ENCODE results near the gene UROS.

UROS gene

DNA sequence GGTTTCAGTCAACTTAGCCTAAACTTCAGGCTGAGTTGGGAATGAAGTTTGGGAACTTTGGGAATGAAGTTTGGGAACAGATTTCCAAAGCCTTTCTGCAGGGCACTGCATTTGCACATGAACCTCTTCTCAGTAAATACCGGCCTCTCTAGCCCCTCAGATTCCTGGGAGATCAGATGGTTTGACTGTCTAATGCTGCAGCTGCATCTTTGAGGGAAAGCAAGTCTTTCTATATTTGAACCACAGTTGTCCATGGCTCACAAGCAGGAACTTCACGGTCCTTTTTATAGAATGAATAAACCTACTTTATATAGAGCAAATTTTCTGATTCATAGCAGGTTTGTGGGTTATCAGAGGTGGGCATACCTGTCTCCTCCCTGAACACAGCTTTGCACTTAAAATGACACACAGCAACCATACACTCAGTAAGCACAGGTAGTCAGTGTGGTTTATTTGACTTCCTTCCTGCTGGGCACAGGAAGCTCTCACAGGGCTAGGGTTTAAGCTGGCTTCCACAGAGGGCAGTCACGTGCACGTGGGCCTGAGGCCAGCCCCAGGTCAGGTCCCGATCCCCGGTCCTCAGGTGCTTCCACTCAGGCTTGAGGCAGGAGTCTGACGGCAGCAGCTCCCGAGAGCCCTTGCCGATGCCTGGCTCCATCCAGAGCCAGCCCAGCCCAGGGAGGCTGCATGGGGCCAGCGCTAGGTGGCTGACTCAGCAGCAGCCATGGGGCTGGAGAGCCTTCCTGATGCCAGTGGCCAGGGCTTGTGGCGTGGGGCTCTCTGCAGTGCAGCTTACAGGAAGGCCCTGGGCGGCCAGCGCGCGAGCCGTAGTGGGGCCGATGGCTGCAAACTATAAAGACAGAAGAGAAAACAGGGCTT lies 34.7 kb downstream of the UROS start:
- no peak for DNase-seq (ENCODE audit: low read depth)

DNA sequence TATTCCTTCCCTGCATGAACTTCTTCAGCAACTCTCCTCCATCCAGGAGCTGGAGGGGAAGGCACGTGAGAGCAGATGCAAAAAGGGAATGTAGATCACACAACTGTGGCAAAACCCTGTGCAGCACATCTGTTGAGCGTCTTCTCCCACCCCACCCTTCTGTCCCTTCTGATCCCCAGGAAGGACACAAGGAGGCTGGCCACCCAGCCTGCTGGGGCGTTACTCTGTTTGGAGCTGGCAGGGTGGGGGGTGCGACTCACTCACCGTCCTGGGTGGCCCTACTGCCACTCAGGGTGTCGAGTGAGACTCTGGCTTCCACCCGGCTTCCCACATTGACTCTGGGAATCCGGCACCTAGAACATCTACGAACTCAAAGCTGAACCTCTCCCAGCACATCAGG lies 37.3 kb downstream of the UROS start:
- no peak for DNase-seq (ENCODE audit: low read depth)

DNA sequence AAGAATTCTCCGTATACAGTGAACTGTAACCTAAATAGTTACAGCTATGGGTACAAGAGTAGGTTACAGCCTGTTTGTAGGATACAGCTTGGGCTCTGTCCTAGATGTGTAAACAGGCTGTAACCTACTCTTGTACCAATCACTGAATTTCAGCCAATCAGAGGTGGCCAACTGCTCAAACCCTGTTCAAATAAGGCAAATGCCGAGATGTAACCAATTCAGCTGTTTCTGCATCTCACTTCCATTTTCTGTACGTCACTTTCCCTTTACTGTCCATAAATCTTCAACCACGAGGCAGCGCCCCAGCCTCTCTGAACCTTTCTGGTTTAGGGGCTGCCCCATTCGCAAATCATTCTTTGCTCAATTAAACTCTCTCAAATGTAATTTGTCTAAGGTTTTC lies 39.1 kb downstream of the UROS start:
- peak; percentile 34 for DNase-seq (ENCODE audit: low read depth)

DNA sequence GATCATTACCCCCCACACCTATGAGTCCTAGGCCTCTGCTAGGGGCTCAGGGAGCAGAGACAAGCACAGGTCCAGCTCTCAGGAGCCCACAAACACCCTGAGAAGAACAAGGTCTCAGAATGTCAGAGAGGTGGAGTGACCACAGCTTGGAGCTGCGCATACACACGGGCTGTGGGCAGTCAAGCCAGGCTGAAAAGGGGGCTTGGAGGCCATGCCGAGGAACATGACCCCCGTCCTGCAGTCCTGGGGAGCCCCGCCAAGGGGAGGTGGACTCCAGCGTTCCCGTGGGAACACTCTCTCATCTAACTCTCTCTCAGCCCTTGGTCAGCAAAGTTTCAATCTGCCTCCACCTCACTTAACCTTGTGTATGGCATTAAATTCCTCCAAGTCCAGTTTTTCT lies 39.6 kb downstream of the UROS start:
- DNase-seq (ENCODE audit: low read depth), result no peak

DNA sequence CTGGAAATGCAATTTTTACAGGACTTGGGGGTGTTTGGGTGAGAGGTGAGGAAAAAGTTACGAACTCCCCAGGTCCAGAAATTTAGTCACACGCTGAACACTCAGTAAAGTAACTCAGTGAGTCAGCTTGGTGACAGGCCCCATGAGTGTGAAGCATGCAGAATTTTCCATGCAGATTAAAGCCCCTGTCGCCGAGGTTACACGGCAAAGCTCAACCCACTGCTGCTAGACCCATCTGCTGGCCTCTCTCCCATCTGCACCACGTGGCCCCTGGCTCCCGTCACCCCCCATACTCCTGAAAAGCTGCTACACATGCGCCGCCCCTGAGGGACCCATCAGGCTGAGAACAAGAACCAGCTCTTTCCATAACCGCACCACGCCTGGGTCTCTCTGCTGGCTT lies 40.4 kb downstream of the UROS start:
- no peak for DNase-seq (ENCODE audit: low read depth)

DNA sequence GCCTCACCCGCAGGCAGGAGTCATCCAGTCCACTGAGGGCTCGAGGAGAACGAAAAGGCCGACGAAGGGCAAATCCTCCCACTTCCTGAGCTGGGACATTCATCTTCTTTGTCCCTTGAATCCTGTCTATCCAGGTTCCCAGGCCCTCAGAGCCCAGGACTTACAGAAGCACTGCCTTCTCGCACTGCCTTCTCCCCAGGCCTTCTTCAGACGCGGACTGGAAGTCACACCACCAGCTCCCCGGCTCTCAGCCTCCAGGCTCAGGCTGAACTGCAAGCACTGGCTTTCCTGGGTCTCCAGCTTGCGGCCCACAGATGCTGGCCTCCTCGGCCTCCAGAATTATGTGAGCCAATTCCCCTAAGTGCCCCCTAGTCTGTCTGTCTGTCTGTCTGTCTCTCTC lies 41.0 kb downstream of the UROS start:
- no peak for DNase-seq (ENCODE audit: low read depth)

DNA sequence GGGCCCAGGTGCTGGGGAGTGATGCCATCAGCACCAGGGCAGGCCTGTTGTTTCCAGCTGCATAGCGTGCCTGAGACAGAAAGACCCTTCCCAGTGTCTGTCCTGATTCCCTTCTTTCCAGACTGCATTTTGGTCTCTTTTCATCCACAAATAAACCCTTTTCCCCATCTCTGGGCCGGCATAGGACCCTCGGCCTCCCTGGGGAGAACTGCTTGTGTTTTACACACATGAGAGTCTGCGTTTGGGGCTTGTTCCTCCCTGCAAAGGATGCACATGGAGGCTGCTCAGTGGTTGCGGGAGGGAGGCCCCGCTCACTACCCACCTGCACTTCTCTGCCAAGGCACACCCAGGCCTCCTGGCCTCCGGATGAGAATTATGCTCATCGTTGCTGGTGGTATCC lies 41.7 kb downstream of the UROS start:
- no peak for DNase-seq (ENCODE audit: low read depth)

DNA sequence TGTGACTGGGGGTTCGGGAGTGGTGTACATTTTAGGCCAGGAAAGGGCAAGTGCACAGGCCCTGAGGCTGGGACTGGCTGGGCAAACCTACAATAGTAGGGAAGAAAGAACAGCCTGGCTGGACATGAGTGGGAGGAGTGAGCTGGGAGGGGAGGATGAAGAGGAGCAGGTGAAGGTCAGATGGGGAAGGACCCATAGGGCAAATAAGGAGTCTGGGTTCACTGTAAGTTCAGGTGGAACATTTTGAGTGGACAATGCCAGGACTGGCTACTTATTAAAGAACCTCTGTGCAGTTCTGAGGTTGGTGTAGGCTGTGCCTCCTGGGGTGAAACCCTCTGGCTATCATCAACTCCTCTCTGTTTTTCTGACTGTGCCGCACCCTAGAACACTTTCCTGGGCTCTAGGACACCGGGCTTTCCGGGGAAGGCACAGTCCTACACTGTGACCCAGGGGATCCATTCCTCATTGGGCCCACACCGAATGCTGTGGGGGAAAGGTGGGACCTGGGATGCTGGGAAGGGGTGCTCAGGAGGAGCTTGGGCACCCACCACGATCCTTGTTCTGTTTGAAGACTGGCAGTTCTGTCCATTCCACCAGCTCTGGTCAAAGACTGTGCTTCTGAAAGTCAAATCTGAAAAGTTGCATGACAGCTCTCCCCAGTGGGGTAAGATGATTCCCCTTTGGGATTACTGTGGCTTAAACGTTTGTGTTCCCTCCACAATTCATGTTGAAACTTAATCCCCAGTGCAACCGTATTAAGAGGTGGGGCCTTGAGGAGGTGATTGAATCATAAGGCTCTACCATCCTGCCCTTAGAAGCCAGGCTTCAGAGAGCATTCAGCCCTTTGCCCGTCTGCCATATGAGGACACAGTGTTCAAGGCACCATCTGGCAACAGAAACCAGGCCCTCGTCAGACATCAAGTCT lies 43.4 kb downstream of the UROS start:
- no peak for DNase-seq (ENCODE audit: low read depth)

DNA sequence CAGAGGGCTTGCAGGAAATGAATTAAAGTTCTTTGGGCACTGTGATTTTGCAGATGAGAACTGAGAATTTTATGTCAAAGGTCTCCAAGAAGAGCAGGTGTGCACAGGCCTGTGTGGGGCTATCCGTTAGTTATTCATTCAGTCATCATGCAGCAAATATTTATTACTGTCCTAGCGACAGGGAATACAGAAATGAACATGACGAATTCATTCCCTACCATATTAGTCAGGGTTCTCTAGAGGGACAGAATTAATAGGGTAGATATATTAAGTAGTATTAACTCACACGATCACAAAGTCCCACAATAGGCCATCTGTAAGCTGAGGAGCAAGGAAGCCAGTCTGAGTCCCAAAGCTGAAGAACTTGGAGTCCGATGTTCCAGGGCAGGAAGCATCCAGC lies 44.5 kb downstream of the UROS start:
- DNase-seq (ENCODE audit: low read depth), result no peak

DNA sequence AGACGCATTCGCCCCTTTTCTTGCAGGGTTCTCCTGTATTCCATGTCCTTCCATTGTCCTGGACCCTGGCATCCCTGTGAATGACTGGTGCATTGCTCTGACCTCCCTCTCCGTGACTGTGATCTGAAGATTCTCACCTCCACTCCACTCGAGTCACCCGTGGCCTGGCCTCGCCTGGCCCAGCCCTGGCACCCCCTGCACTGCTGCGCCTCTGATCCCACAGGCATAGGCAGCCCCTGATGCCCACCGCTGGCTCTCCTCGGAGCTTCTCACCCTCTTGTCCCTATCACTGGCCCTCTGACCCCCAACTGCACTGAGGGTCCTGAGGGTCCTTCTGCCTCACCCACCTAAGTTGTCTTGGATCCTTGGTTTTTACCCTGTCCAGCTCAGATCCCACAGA lies 45.3 kb downstream of the UROS start:
- DNase-seq (ENCODE audit: low read depth), result no peak

DNA sequence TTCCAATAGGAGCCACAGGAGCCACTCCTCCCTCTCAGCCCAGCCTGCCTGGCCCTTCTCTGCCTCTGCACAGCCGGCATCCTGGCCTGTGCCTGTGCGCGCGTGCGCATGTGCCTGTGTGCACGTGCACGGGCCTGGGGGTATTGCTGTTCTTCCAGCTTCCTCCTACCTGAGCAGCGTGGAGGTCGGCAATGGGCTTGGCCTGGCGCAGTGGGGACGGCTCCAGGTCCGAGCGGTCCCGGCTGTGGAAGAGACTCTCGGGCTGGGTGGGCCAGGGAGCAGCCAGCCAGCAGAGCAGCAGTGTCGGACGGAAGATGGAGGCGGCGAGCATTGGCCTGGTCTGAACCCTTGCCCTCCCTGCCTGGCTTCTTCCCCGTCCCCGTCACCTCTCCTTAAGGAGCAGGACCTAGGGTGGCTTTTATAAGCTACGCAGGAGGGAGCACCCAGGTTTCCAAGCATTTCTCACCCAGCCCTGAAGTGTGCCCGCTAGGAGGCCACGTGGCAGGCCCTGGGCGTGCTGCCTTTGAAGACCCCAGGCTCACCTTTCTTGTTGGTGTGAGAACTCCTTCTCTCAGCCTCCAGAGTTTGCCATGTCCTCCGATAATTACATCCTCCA lies 47.5 kb downstream of the UROS start, which contains the start of gene MMP21:
TSS of gene MMP21 (minus strand) at position 331 of the 616 bp plus-strand sequence. CDS start at position 331, 0 bp downstream.
- DNase-seq (ENCODE audit: low read depth), result no peak

DNA sequence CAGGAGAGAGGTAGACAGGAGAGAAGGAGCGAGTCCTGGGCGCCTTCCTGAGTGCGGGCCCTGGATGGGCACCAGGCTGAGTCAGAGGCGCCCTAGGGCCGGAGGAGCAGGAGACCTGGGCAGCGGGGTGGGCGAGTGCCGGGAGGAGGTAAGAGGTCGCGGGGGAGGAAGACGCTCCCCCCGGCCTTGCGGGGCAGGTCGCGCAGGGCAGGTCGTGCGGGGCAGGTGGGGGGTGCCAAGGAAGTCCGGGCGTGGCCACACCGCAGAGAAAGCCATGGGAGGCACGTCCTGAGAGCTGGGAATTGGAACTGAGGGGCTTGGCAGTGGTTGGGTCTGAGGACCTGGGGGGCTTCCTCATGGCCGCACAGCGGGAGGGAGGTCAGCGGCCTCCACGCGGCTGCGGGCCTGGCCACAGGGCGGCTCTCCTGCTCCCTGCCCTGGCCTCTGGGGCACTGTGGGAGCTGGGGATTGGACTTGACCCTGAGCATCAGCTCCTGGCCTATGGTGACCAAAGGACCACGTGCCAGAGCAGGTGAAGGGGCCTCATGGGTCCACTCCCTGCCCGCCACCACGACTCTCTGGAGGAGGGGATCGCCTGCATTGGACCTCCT lies 48.4 kb downstream of the UROS start:
- DNase-seq (ENCODE audit: low read depth), result no peak

DNA sequence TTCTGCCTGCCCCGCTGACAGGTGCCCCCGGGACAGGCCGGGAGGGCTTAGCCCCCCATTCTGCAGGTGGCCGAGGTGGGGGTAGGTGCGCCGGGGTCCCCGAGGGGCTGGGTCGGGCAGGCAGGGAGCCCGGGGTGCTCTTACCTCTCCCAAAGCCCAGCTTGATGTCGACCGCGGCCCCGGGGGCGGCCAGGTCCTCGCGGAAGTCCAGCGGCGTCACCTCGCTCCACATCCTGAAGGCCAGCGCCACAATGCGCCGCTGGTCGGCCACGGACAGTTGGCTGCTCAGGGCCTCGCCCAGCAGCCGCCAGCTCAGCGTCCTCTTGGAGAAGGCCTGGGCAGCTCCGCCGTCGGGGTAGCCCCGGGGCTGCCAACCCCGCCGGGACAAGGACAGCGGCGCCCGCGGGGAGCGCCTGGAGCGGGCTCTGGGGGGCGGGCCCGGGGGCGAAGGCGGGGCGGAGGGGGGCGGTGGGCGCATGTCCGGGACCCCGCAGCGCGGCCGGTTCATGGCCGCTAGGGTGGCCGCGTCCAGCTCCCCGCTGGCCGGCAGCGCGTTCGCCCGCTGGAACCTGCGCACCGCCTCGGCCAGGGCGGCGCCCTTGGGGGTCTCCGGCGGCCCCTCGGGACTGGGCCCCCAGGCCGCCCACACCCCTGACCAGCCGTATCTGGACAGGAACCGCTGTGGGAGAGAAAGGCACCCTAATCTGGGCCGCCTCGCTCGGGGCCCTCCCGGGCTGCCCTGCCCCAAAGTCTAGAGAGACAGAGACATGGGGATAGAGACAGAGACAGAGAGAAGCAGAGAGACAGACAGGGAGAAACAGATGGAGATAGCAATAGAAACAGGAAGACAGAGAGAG lies 49.1 kb downstream of the UROS start:
- DNase-seq (ENCODE audit: low read depth), result no peak

DNA sequence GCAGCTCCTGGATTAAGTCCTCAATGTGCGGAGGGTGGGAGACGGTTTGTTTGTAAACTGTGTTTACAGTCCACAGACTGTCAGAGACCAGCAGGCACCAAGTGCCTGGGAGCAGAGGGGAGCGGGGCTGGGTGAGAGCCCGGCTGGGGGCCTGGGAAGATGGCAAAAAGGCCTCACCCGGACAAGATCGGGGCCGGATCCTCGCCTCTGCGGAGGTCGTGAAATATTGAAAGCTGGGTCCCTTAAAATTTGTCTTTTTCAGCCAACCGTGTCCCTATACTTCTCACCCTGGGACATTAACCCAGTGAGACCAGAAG lies 50.2 kb downstream of the UROS start:
- DNase-seq (ENCODE audit: low read depth), result no peak

DNA sequence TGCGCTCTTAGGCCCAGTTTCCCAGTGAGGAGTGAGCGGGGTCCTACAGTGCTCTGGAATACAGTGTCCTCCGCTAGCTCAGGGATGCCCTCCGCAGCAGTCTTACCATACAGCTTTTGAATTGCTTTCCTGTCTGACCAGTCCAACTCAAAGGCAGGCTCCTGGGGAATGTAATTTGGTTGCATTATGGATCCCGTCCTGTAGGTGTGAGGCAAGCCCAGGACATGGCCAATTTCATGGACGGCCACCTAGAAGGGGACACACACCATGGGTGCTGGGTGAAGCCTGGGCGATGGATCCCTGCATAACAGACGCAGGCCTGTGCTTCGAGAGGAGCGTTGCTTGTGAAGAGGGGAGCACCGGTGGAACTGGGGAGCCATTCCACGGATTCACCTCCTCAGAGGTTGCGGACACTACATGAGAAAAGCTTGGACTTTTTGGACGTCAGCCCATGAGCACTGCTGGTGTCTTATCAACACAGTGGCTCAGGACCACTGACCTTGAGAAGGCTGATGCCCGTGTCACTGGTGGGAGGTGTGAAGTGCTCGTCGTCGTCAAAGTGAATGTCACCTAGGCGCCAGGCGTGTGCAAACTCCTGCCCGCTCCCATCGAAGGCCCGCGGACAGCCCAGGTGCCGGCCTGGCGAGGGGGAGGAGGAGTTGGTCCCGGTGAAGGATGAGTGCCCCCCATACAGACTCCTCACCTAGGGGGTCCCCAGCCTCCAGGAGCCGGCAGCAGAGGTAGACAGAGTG lies 50.8 kb downstream of the UROS start:
- no peak for DNase-seq (ENCODE audit: low read depth)

DNA sequence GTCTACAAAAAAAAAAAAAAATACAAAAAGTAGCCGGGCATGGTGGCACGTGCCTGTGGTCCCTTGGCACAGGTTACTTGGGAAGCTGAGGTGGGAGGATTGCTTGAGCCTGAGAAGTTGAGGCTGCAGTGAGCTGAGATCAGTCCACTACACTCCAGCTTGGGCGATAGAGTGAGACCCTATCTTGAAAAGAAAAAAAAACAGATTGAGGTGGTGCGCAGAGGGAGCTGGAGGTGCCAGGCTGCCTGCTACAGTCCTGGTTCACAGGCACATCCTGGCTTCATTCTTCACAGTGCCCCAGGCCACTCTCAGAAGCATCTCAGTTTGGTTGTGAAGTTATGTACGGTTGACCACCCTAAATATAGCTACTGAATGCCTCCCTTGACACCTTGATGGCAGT lies 52.2 kb downstream of the UROS start:
- DNase-seq (ENCODE audit: low read depth), result no peak

DNA sequence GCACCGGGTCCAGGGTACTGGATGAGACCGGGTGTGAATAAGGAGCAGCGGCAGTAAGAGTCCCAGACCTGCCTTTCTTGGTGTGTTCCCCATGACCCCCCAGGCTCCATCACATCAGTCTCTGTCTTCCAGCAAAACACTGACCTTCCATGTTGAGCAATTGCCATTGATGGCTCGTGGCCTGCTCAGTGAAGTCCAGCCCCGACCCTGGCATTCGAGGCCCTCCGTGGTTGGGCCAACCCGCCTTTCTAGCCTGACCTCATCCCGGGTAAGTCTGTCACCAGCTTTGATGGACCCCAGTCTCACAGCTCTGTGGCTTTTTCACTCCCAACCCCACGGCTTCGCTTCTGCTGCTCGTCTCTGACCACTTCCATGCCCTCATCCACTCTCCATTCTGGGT lies 53.9 kb downstream of the UROS start:
- DNase-seq (ENCODE audit: low read depth), result no peak

DNA sequence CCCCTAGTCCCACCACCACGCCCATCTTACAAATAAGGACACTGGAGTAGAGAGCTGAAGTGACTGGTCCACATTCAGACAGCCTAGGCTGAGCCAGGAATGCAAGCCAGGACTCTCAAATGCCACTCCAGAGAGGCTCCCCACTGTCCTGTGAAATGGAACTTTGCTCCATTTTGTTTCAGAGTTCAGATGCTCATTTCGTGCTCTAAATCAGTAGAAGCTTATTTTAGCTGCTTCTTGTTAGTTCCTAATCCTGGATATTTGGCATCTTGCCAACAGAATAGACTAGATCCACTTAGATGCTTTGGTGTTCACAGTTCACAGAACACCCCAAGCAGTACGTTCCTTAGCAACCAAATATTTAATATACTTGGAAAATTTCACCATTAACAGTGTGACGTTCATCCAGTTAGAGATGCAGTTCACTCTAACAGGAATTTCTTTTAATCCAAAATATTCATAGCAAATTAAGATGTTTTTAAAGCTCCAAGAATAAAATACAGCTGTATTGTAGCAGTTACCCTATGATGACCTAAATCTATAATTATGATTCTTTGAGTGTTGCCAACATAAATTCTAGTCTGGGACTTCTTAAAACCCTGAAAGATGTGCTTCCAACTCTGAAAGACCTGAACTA lies 54.7 kb downstream of the UROS start:
- DNase-seq (ENCODE audit: low read depth), result peak; percentile 29

DNA sequence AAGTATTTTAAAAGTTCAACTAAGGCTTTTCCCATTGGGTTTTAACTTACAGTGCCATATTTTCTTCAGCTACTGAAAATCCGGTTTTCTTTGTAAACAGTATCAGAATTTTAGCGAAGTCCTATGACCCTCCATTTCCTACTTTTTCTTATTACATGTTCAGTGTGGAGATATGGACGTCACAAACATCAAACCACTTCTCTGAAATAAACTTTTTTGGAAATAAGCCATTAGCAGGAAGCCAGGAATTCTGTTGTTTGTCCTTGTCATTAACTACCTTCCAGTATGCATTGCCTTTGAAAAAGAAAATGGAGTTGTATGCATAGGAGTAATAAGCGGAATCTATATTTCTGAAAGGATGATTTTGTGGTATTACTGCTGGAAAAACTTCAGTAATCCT lies 56.5 kb downstream of the UROS start:
- DNase-seq (ENCODE audit: low read depth), result no peak

DNA sequence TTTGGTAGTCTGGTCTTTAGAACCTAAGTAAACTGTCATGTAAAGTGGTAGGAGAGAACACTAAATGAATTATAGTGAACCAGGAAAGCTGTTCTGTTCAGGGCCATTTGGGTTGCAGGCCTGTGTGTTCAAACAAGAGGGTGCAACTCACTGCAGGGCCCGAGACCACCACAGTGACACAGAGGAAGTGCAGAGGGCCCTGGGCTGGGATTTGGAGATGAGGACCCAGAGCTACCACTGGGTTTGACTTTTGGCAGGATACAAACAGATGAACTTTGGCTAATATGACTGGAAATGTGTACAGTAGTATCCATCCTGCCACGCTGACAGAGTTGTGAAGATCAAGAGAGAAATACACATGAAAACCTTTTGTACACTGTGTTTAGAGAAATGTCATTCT lies 57.2 kb downstream of the UROS start:
- DNase-seq (ENCODE audit: low read depth), result no peak

Data from amniotic epithelial cell (primary cell).